Superior temporal gyrus (tissue), 1 donor: ENCODE measurements around the gene MT1A.

Experiments
- DNase-seq: peaks from one replicate; pipeline ENCODE4 v3.0.0-alpha.2; 2016; ENCODE audit errors: extremely low spot score

Gene MT1A

DNA sequence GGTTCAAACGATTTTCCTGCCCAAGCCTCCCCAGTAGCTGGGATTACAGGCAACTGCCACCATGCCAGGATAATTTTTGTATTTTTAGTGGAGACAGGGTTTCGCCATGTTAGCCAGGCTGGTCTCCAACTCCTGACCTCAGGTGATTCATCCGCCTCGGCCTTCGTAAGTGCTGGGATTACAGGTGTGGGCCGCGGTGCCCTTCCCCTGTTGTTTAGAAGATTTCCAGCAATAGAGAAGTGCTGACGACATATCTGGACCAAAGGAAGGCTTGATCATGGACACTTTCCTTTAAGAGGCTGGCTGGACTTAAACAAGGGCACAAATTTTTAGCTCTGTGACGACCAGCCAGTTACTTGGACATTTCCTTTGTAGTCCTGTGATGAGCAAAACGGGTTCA is 7.3 kb upstream of the MT1A start:
- DNase-seq: no peak

DNA sequence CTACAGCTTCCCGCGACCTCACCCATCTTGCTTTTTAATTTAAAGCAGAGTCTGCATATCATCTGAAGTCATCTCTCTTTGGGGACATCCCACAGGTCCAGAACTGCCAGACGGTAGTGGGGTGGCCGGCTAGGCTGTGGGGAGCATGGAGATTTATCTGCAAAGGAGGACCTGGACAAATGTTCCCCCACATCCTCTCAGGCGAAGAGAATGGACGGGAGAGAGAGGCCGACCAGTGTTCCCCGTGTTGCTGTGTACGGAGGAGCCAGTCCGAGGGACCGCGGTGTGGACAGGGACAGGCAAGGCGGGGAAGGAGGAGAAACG is 6.7 kb upstream of the MT1A start:
- no peak for DNase-seq

DNA sequence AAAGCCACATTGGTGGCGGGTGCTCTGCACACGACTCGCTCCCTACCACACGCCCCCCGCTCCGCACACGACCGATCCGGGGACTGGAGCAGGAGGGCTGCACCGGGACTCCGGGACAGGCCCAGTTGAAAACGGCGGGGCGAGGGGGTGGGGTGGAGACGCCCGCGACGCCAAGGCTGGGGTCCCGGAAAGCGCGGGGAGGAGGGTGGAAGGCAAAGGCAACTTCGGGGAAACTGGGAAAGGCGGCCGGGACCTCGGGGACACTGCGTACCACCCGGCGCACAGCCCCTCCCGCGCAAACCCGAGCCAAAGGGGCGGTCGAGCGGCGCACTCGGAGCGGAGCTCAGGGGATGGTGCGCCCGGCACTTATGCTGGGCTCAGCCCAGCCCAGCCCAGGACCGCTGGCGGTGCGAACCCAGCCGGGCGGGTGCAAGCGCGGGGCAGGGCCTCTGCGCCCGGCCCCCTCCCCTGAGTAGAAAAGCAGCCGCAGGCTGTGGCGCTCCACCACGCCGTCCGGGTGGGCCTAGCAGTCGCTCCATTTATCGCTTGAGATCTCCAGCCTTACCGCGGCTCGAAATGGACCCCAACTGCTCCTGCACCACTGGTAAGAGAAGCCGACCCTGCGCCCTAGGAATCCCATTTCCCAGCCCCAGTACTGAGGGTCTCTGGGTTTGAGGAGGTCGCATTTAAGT is 6.2 kb upstream of the MT1A start, which contains the start of gene MT1M:
TSS of gene MT1M (plus strand) at position 504 of the 692 bp plus-strand sequence. CDS start at position 577, 73 bp downstream.
- peak; percentile 21 for DNase-seq

DNA sequence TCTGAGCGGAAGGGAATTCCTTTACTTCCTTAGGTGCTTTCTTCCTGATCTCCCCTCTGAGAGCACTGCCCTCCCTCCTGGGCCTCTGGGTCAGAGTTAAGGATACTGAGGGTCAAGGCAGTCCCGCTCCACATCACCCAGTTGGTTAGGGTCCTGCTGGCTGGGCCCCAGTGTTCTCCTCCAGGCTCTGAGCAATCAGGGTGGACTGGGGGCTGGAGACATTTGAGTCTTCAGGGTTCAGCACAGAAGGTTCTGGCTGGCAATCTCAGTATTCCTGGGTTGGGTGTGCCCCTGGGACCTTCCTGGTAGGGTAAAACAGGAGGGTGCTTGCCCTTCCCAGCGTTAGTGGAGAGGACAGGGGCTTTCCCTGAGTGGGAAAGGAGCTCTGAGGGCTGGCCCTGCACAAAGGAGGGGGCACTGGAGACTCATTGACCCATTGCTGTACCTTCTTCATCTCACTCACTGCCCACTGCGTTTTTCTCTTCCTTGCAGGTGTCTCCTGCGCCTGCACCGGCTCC is 5.6 kb upstream of the MT1A start:
- DNase-seq: no peak

DNA sequence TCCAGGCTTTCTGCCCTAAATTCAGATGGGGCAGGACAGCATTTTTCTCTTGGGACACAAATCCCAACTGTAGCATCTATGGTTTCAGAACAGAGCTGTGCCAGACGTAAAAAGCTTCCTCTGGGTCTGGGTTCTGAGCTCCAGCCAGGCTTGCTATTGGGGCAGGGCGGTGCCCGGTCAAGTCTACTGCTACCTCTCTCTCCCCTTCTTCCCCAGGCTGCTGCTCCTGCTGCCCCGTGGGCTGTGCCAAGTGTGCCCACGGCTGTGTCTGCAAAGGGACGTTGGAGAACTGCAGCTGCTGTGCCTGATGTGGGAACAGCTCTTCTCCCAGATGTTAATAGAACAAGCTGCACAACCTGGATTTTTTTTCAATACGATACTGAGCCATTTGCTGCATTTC is 4.9 kb upstream of the MT1A start:
- no peak for DNase-seq

DNA sequence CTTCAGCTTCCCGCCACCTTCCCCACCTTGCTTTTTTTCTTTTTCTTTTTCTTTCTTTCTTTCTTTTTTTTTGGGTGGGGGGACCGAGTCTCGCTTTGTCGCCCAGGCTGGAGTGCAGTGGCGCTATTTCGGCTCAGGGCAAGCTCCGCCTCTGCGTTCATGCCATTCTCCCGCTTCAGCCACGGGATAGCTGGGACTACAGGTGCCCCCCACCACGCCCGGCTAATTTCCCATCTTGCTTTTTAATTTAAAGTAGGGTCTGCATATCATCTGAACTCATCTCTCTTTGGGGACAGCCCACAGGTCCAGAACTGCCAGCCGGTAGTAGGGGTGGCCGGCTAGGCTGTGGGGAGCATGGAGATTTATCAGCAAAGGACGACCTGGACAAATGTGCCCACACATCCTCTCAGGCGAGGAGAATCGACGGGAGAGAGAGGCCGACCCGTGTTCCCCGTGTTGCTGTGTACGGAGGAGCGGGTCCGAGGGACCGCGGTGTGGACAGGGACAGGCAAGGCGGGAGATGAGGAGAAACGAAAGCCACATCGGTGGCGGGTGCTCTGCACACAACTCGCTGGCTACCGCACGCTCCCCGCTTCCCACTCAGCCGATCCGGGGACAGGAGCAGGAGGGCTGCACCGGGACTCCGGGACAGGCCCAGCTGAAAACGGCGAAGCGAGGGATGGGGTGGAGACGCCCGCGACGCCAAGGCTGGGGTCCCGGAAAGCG is 3.6 kb upstream of the MT1A start:
- no peak for DNase-seq

DNA sequence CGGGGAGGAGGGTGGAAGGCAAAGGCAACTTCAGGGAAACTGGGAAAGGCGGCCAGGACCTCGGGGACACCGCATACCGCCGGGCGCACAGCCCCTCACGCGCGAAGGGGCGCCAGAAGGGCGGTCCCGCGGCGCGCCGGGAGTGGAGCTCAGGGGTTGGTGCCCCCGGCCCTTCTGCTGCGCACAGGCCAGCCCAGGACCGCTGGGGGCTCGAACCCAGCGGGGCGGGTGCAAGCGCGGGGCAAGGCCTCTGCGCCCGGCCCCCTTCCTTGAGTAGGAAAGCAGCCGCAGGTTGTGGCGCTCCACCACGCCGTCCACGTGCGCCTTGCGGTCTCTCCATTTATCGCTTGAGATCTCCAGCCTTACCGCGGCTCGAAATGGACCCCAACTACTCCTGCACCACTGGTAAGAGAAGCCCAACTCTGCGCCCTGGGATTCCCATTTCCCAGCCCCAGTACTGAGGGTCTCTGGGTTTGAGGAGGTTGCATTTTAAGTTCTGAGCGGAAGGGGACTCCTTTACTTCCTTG is 3.0 kb upstream of the MT1A start:
- no peak for DNase-seq

DNA sequence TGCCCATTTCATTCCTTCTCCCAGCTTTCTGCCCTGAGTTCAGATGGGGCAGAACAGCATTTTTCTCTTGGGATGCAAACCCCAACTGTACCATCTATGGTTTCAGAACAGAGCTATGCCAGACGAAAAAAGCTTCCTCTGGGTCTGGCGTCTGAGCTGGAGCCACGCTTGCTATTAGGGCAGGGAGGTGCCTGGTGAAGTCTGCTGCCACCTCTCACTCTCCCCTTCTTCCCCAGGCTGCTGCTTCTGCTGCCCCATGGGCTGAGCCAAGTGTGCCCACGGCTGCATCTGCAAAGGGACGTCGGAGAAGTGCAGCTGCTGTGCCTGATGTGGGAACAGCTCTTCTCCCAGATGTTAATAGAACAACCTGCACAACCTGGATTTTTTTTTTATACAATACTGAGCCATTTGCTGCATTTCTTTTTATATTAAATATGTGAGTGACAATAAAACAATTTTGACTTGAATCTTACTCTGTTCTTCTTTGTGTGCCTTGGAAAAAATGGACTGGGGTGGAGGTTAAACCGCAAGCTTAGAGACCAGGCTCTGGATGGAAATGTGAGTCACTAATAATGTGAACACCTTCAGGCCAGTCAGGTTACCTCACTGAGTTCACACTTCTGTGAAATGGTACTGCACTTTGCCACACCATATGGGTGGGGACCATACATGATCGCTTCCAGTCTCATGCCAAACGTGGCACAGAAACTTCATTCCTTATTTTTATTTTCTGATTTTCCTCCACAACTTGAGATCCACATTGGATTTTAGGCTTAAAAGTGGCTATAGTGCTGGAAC is 1.7 kb upstream of the MT1A start:
- DNase-seq: no peak

DNA sequence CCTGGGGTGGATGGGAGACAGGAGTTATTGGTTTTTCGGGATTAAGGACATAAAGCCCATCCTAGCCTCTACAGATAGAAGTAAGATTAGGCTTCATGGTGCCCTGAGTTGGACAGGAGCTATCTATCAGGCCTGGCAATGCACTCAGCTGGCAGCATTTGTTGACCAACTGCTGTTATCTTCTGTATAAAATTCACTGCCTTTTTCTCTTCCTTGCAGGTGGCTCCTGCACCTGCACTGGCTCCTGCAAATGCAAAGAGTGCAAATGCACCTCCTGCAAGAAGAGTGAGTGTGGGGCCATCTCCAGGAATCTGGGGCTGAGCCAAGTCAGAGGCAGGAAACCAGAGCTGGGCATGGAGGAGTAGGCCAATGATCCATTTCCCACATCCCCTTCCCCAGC is 579 bp downstream of the MT1A start:
- no peak for DNase-seq

DNA sequence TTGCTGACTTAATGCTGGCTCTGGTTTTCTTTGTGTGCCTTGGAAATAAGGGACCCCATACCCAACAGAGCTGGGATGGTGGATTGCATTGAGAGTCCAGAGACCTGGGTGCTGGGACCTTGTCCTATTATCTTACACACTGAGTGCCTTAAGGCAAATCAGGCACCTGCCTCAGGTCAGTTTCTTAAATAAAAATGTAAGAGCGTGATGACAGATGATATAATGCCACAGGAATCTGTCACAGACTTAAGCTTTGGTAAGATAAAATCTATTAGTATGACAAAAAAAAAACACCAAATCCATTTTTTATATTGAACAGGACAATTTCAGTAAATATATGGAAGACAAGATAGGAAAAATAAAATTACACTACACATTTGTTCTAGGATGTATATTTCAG is 1.6 kb downstream of the MT1A start:
- DNase-seq: no peak

DNA sequence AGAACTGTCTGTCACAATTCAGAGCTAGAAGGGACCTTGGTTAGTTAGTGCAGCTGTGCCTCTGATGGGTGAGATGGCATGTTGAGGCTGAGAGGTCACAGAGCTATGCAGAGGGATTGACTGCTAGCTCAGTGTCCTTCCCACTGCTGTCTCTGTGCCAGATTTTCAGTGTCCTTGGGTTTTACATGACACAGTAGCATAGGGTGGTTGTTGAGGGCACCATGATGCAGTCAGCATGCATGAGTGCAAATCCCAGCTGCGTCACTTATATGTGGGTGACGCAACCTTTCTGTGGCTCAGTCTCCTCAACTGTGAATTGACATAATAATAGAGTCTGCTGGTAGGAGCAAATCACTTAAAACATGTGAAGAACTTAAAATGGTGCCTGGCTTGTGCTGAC is 2.7 kb downstream of the MT1A start:
- no peak for DNase-seq

DNA sequence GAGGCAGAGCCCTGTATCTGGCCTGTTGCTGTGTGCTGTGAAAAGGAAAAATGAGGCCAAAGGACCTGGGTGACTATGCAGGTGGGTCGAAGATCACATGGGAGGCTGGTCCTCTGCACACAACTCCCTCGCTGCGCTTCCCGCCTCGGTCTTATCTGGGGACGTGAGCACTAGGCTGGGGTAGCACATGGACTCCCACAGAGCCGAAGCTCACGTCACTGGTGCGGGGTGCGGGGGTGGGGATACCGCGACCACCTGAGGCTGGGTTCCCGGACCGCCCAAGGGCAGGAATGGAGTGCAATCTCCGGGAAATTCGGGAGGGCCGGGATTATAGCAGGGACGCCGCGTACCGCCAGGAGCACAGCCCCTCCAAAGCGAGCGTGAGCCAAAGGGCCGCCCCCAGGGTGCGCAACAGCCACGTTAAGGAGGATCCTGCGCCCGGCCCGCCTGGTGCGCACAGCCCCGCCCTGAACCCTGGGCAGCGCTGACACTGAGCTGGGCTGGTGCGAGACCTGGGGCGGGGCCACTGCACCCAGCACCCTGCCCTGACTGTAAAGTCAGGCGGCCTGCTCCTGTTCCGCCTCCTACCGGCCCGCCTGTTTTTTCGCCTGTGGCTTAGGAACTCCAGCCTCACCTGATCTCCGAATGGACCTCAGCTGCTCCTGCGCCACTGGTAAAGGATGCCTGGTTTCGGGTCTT is 4.8 kb downstream of the MT1A start:
- DNase-seq: no peak

DNA sequence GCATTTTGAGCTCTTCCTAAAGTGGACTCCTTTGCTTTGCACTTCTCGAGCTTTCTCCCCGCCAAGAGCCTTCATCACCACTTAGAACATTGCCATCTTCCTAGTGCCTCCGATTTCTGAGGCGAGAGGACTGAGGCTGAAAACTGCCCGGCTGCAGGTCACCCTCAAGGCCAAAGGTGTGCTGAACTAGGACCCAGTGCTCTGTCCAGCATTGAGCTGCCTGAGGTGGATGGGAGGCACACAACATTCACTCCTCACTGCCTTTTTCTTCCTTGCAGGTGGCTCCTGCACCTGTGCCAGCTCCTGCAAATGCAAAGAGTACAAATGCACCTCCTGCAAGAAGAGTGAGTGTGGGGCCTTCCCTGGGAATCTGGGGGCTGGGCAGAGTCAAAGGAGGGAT is 5.4 kb downstream of the MT1A start:
- DNase-seq: no peak

DNA sequence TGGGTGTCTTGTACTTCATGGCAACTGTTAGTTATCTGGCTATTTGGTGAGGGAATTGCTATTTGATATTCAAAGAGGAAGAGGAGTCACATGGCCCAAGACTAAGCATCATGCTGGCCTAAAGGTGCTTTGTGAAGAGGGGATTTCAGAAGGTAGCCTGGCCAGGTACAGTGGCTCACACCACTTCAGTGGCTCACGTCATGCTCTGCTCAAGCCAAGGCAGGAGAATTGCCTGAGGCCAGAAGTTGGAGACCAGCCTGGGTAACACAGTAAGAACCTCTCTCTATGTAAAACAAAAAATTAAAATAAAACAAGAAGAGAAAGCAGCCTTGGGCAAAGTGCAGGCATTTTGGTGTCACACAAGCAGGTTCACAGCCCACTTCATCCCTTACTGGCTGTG is 6.8 kb downstream of the MT1A start:
- no peak for DNase-seq

DNA sequence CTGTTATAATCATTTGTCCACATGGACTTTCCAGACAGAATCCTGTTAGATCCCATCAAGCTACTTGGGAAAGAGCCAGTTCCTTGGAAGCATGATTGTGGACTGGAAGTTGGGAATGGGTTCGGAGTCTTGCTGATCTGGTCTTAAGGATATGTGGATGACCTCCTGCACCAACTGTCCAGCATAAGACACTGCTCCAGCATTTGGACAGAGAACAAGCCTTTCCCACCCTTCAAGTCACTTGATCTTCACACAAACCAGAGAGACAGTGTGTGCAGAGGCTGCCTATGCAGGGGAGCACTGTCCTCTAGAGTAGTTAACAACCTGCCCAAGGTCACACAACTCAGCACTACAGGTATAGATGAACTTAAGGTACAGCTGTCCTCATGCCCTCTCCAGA is 7.4 kb downstream of the MT1A start:
- DNase-seq: no peak

DNA sequence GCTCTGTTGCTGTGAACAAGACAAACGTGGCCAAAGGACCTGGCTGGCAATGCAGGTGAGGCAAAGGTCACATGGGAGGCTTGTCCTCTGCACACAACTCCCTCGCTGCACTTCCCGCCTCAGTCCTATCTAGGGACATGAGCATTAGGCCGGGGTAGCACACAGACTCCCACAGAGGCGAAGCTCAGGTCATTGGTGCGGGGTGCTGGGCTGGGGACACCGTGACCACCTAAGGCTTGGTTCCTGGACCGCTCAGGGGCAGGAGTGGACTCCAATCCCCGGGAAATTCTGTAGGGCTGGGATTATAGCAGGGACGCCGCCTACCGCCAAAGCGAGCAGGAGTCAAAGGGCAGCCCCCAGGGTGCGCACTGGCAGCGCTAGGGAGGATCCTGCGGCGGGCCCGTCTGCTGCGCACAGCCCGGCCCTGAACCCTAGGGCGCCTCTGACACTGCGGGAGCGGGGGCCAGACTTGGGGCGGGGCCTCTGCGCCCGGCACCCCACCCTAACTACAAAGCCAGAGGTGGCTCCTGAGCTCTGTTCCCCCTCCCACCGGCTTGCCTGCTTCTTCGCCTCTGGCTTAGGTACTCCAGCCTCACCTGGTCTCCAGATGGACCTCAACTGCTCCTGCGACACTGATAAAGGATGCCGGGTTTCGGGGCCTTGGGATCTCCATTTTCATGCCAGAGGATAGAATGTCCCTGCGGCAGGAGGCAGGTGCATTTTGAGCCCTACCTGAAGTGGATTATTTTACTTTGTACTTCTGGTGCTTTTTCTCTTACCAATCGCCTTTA is 9.4 kb downstream of the MT1A start:
- DNase-seq: no peak

DNA sequence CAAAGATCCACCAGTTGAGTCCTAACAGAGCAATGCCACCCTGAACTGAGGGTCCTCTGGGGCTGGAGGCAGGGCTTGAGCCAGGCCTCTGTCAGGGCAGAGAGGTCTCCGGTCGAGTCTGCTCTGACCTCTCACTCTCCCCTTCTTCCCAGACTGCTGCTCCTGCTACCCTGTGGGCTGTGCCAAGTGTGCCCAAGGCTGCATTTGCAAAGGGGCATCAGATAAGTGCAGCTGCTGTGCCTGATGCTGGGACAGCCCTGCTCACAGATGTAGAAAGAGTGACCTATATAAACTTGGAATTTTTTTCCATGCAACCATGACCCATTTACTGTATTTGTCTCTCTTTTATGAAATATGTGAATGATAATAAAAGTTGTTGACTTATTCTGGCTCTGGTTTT is 10.8 kb downstream of the MT1A start:
- DNase-seq: no peak

DNA sequence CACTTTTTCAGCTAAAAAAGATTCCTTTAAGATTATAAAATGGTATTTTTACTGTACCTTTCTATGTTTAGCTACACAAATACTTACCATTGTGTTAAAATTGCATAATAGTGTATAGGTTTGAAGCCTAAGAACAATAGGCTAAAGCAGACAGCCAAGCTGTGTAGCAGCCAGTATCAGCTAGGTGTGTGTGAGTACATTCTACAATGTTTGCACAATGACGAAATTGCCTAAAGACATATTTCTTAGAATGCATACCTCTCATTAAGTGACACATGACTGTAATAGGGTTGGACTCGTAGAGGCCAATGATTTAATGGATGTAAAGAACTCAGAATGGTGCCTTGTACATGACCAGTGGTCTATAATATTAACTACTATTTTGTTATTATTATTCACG is 11.4 kb downstream of the MT1A start:
- DNase-seq: no peak

DNA sequence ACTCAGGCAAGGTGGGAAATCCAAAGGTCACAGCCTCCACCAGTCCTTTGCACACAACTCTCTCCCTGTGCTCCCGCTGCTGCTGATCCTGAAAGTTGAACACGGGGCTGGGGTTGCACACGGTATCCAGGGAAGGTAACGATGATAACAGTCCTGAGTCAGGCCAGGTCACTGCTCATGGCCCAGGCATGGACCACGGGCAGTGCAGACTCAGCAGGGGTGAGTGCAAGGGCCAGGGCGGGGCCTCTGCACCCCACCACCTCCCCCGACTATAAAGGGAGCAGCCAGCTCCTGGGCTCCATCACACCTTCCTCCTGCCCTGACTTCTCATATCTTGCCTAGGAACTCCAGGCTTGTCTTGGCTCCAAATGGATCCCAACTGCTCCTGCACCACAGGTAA is 13.1 kb downstream of the MT1A start, which contains the start of gene MT1B:
TSS of gene MT1B (plus strand) at position 301 of the 400 bp plus-strand sequence. CDS start at position 369, 68 bp downstream.
- DNase-seq: no peak

DNA sequence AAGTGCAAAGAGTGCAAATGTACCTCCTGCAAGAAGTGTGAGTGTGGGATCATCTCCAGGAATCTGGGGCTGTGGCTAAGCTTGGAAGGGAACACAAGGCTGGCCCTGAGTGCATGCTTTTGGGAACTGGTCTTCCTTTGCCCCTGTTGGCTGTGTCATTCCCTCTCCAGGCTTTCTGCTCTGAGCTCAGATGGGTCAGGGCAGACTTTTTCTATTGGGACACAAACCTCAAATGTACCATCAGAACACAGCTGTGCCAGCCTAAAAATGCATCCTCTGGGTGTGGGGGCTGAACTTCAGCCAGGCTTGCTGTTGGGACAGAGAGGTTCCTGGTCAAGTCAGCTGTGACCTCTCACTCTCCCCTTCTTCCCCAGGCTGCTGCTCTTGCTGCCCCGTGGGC is 14.1 kb downstream of the MT1A start:
- no peak for DNase-seq

DNA sequence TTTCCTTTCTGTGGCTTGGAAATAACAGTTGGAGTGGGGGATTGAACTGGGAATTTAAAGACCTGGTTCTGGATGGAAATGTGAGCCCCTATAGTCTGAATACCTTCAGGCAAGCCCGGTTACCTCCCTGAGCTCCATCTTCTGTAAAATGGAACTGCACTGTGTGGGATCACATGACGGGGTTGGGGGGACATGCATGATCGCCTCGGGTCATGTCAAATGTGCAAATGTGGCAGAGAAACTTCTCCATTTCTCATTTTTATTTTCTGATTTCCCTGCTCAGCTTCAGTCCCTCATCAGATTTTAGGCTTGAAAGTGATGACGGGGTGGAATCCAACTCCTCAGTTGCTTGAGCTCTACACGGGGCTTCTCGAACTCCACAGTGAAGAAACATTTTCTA is 14.8 kb downstream of the MT1A start:
- no peak for DNase-seq
